ENCODE data around the gene PMM1. TPM values are rescaled to one million over a fixed set of nuclear protein-coding genes. Genes with fewer than 3 reads are reported as not detected.
A peak's percentile ranks its signal among the peaks of the same experiment; 100 is the strongest.

PMM1 gene
- total RNA-seq, 4 donors from 2014 or later, result 17.7 to 26.1 (median 23.8) TPM

- Histone ChIP-seq H3K27ac (peak within 1 kb of the TSS; percentile 72 to 89 (median 76)), H3K4me3 (replicated peaks in 1 of 3) (peak within 1 kb of the TSS; percentile 49 to 85 (median 77)), H3K27me3 (no peaks in the 10 kb centered on the region), H3K4me1 (peaks cover 16 to 26% of the 10 kb centered on the region in 2 donors), H3K9me3 (no peaks in the 10 kb centered on the region), H3K36me3 (no peaks in the 10 kb centered on the region)
- 0 to 1% methylated on average over 16 to 25 of the region's 80 CpGs for WGBS, 2 donors
- DNase-seq, result peak; percentile 99
- intact Hi-C loops (cut with DNase I), result loop anchor here (5.0 kb wide), 1 partner anchor 53 kb away; no protein-coding TSS in a partner anchor
- TF ChIP-seq CTCF (IDR thresholded peaks at IDR 0.05) (peak in 5 of 6 experiments; percentile 28 to 67 (median 48)), POLR2A (IDR thresholded peaks at IDR 0.05) (peak in 1 of 2 donors; percentile 58)
Measured at GRCh38 chr22:41543854-41544670, 45.6 kb downstream of the PMM1 start, which contains the start of gene POLR3H. Gene POLR3H (minus strand): TSS chr22:41544470. CDS start chr22:41544101, 369 bp downstream.

- DNase-seq, result no peak
- no peak for TF ChIP-seq CTCF (IDR thresholded peaks at IDR 0.05)
- no peak for TF ChIP-seq POLR2A (IDR thresholded peaks at IDR 0.05)
- 93 to 100% methylated on average over 4 of the region's 4 CpGs for WGBS, 2 donors
- Histone ChIP-seq H3K36me3 (no peaks in the 10 kb centered on the region), H3K27me3 (no peaks in the 10 kb centered on the region), H3K27ac (no peak overlapping the region), H3K4me3 (replicated peaks in 1 of 3) (no peak overlapping the region), H3K9me3 (no peaks in the 10 kb centered on the region), H3K4me1 (peaks cover 16 to 26% of the 10 kb centered on the region in 2 donors)
- intact Hi-C loops (cut with DNase I), result loop anchor here (5.0 kb wide), 1 partner anchor 55 kb away; no protein-coding TSS in a partner anchor
Measured at GRCh38 chr22:41542224-41542623, 47.4 kb downstream of the PMM1 start.

GRCh38 chr22:41541484-41541883 lies 48.2 kb downstream of the PMM1 start:
- H3K27ac ChIP-seq, result no peak overlapping the region
- 74 to 79% methylated on average over 3 of the region's 3 CpGs for WGBS, 2 donors
- TF ChIP-seq CTCF (IDR thresholded peaks at IDR 0.05) (no peak), POLR2A (IDR thresholded peaks at IDR 0.05) (no peak)
- H3K36me3 ChIP-seq, result no peaks in the 10 kb centered on the region
- H3K27me3 ChIP-seq, result no peaks in the 10 kb centered on the region
- H3K4me3 ChIP-seq (replicated peaks in 1 of 3), result no peak overlapping the region
- intact Hi-C loops (cut with DNase I), result loop anchor here (5.0 kb wide), 1 partner anchor 56 kb away; no protein-coding TSS in a partner anchor
- H3K9me3 ChIP-seq, result no peaks in the 10 kb centered on the region
- no peak for DNase-seq
- H3K4me1 ChIP-seq, result peaks cover 16 to 26% of the 10 kb centered on the region in 2 donors

GRCh38 chr22:41540365-41540764 lies 49.3 kb downstream of the PMM1 start:
- no peak for TF ChIP-seq POLR2A (IDR thresholded peaks at IDR 0.05)
- no peak for TF ChIP-seq CTCF (IDR thresholded peaks at IDR 0.05)
- DNase-seq, result no peak
- Histone ChIP-seq H3K4me1 (peaks cover 16 to 26% of the 10 kb centered on the region in 2 donors), H3K9me3 (no peaks in the 10 kb centered on the region), H3K36me3 (no peaks in the 10 kb centered on the region), H3K27me3 (no peaks in the 10 kb centered on the region), H3K4me3 (replicated peaks in 1 of 3) (no peak overlapping the region), H3K27ac (no peak overlapping the region)
- WGBS, 2 donors, result 89 to 90% methylated on average over 7 of the region's 7 CpGs
- intact Hi-C loops (cut with DNase I), result loop anchor here (5.0 kb wide), 1 partner anchor 57 kb away; no protein-coding TSS in a partner anchor

DNA sequence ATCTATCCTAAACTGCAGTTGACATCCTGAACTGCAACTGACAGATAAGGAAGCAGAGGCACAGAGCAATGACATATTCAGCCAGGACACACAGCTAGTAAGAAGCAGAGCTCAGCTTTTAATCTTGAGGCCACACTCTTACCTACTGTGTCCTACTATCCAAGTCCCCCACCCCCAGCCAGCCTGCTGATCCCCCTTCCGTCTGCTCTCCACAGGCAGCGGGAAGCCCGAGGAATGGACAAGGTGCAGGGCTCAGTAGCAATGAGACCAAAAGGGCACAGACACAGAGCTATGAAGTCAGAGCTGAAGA lies 49.7 kb downstream of the PMM1 start:
- Histone ChIP-seq H3K27me3 (no peaks in the 10 kb centered on the region), H3K27ac (no peak overlapping the region), H3K36me3 (no peaks in the 10 kb centered on the region), H3K4me1 (peaks cover 15 to 24% of the 10 kb centered on the region in 2 donors), H3K9me3 (no peaks in the 10 kb centered on the region), H3K4me3 (replicated peaks in 1 of 3) (no peak overlapping the region)
- DNase-seq, result no peak
- intact Hi-C loops (cut with DNase I), result loop anchor here (5.0 kb wide), 1 partner anchor 57 kb away; no protein-coding TSS in a partner anchor
- 89 to 90% methylated on average over 3 of the region's 3 CpGs for WGBS, 2 donors
- no peak for TF ChIP-seq POLR2A (IDR thresholded peaks at IDR 0.05)
- no peak for TF ChIP-seq CTCF (IDR thresholded peaks at IDR 0.05)

Measured in thyroid gland (tissue), 4 donors.